ENCODE measurements around the gene RBM23. TPM values are rescaled to one million over a fixed set of nuclear protein-coding genes. Genes with fewer than 3 reads are reported as not detected.
"Not testable (repeated sequence)": the region's sequence is repeated elsewhere in the genome, so short reads cannot be mapped to it uniquely, and the experiment has no call there.

RBM23 gene
- total RNA-seq, 1 donor from 2014 or later: 102 TPM

DNA sequence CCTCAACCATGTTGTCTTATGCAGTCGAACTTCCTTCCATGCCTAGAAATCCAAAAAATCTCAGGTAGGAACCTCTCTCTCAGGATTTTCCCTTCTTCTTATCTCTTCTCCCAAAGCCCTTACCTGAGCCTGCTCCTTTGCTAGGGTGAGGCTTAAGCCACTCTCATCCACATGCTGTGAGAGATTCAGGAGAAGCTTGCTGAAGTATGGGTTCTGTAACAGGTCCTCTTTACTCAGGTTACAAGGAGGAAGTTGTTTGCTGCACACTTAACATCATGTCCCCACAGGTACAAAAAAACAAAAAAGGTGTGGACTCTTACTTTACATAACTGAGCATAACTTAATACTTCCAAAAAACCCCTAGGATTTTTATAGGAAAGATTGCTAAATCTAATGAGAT, 33.5 kb upstream of the RBM23 start:
- peaks cover 14% of the 10 kb centered on the region for H3K4me1 Mint-ChIP-seq (ENCODE audit: unreplicated experiment)
- H3K9me3 Mint-ChIP-seq: no peaks in the 10 kb centered on the region
- no peak overlapping the region for H3K27ac Mint-ChIP-seq
- peaks cover 22% of the 10 kb centered on the region for H3K36me3 Mint-ChIP-seq
- H3K4me3 Mint-ChIP-seq: no peak overlapping the region
- H3K27me3 Mint-ChIP-seq: peaks cover 12% of the 10 kb centered on the region
- TF ChIP-seq, protein P1, sequence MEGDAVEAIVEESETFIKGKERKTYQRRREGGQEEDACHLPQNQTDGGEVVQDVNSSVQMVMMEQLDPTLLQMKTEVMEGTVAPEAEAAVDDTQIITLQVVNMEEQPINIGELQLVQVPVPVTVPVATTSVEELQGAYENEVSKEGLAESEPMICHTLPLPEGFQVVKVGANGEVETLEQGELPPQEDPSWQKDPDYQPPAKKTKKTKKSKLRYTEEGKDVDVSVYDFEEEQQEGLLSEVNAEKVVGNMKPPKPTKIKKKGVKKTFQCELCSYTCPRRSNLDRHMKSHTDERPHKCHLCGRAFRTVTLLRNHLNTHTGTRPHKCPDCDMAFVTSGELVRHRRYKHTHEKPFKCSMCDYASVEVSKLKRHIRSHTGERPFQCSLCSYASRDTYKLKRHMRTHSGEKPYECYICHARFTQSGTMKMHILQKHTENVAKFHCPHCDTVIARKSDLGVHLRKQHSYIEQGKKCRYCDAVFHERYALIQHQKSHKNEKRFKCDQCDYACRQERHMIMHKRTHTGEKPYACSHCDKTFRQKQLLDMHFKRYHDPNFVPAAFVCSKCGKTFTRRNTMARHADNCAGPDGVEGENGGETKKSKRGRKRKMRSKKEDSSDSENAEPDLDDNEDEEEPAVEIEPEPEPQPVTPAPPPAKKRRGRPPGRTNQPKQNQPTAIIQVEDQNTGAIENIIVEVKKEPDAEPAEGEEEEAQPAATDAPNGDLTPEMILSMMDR (conservative IDR thresholded peaks at IDR 0.05): no peak
- DNase-seq (ENCODE audit: extremely low spot score, unreplicated experiment): no peak

DNA sequence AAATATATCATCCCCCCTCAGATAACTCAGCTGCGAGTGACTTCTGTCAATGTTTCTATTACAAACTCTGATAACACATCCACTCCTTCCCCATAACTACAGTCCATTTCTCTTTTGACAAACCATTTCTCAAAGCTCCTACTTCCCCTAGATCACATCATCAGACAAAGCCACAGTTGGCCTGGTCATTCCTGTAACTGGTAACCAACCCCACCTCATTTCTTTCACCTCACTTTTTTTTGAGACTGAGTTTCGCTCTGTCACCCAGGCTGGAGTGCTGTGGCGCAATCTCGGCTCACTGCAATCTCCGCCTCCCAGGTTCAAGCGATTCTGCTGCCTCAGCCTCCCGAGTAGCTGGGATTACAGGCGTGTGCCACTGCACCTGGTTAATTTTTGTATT, 32.8 kb upstream of the RBM23 start:
- not testable (repeated sequence) for H3K4me3 Mint-ChIP-seq; H3K9me3 Mint-ChIP-seq; H3K27ac Mint-ChIP-seq; DNase-seq (ENCODE audit: extremely low spot score, unreplicated experiment)
- peaks cover 12% of the 10 kb centered on the region for H3K27me3 Mint-ChIP-seq
- peaks cover 14% of the 10 kb centered on the region for H3K4me1 Mint-ChIP-seq (ENCODE audit: unreplicated experiment)
- peaks cover 27% of the 10 kb centered on the region for H3K36me3 Mint-ChIP-seq

GRCh38 chr14:22945642-22946041, 26.7 kb upstream of the RBM23 start:
- no peaks in the 10 kb centered on the region for H3K27me3 Mint-ChIP-seq

DNA sequence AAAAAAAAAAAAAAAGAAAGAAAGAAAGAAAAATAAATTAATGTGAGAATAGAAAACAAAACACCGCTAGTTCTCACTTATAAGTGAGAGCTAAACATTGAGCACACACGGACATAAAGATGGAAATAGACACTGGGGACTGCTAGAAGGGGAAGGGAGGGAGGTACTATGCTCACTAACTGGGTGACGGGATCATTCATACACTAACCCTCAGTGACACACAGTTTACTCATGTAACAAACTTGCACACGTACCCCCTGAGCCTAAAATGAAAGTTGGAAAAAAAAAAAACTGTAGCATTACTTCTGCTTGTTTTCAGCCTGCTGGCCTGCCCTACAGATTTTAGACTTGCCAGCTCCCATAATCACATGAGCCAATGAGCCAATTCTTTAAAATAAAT, 20.7 kb upstream of the RBM23 start:
- H3K9me3 Mint-ChIP-seq: no peaks in the 10 kb centered on the region
- peaks cover 4% of the 10 kb centered on the region for H3K36me3 Mint-ChIP-seq
- H3K27ac Mint-ChIP-seq: no peak overlapping the region
- H3K4me1 Mint-ChIP-seq (ENCODE audit: unreplicated experiment): no peaks in the 10 kb centered on the region
- no peak for DNase-seq (ENCODE audit: extremely low spot score, unreplicated experiment)
- H3K27me3 Mint-ChIP-seq: no peaks in the 10 kb centered on the region
- TF ChIP-seq, protein P1 (conservative IDR thresholded peaks at IDR 0.05): no peak
- no peak overlapping the region for H3K4me3 Mint-ChIP-seq

More at GRCh38 chr14:22945642-22946041, 26.7 kb upstream of the RBM23 start:
- H3K9me3 Mint-ChIP-seq: no peaks in the 10 kb centered on the region
- H3K36me3 Mint-ChIP-seq: peaks cover 22% of the 10 kb centered on the region
- H3K27ac Mint-ChIP-seq: no peak overlapping the region
- TF ChIP-seq, protein P1 (conservative IDR thresholded peaks at IDR 0.05): no peak
- no peaks in the 10 kb centered on the region for H3K4me1 Mint-ChIP-seq (ENCODE audit: unreplicated experiment)
- H3K4me3 Mint-ChIP-seq: no peak overlapping the region
- DNase-seq (ENCODE audit: extremely low spot score, unreplicated experiment): no peak

DNA sequence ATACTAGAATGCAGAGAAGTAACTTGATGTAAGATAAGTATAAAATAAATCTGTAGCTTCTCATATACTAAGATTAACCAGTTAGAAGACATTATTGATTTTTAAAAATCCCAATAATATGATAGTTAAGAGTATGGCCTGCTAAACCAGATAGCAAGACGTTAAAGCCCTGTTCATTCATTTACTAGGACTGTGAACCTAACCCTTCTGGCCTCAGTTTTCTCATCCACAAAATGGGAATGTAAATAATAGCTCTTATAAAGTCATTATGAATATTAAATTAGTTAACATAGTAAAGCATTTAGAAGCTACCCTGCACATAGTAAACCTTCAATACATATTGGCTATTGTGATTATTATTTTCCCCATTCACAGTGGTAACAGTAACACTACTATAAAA, 16.2 kb upstream of the RBM23 start:
- DNase-seq (ENCODE audit: extremely low spot score, unreplicated experiment): no peak
- Mint-ChIP-seq H3K36me3 (no peaks in the 10 kb centered on the region), H3K4me1 (ENCODE audit: unreplicated experiment) (peaks cover 10% of the 10 kb centered on the region), H3K27ac (no peak overlapping the region), H3K4me3 (no peak overlapping the region), H3K27me3 (no peaks in the 10 kb centered on the region), H3K9me3 (no peaks in the 10 kb centered on the region)
- TF ChIP-seq, protein P1 (conservative IDR thresholded peaks at IDR 0.05): no peak

DNA sequence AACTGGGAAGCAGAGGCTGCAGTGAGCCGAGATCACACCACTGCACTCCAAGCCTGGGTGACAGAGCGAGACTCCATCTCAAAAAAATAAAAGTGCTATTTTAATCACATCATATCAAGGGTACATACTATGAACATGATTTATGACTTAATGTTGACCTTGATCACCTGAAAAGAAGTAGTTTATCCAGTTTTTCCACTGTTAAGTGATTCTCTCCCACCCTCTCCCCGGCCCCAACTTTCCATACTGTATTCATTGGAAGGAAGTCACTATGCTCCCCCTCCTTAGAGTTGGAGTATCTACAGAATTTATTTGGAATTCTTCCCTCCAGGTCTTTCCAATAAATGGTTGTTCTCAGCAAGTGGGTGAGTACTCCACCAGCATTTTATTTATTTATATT, 13.2 kb upstream of the RBM23 start:
- Mint-ChIP-seq H3K9me3 (no peaks in the 10 kb centered on the region), H3K27me3 (no peaks in the 10 kb centered on the region), H3K4me1 (ENCODE audit: unreplicated experiment) (peaks cover 16% of the 10 kb centered on the region), H3K36me3 (no peaks in the 10 kb centered on the region), H3K27ac (peak overlapping the region; percentile 24), H3K4me3 (peak overlapping the region; percentile 56)
- DNase-seq (ENCODE audit: extremely low spot score, unreplicated experiment): no peak
- TF ChIP-seq, protein P1 (conservative IDR thresholded peaks at IDR 0.05): no peak
